Amygdala (tissue), 56 donors: ENCODE data around the gene PNCK.
A peak's percentile ranks its signal among the peaks of the same experiment; 100 is the strongest.

Experiments
- DNase-seq, 56 donors: peaks; one replicate each; lab custom pipeline; 2025; lab: John Stamatoyannopoulos, UW

Gene PNCK

DNA sequence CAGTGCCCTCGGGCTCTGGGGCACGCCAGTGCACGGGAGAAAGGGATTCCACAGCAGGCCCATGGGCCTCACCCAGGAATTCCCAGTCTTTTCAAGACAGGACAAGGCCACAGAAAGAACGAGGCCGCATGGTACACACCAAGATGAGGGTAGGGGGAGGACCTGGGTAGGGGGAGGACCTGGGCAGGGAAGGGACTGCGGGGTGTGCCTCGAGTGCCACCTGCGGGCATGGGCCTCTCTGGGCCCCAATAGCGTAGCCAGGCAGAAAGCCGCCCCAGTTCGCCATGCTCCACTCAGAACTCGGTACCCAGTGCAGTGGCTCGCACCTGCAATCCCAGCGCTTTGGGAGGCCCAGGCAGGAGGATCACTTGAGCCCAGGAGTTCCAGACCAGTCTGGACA lies 40.6 kb downstream of the PNCK start:
- no peak for DNase-seq

- DNase-seq, result no peak
Observed at GRCh38 chrX:153632595-153632946, 41.0 kb downstream of the PNCK start.

- no peak for DNase-seq
Observed at GRCh38 chrX:153631907-153632594, 41.6 kb downstream of the PNCK start.

- DNase-seq, result no peak
Observed at GRCh38 chrX:153631346-153631745, 42.3 kb downstream of the PNCK start.

DNA sequence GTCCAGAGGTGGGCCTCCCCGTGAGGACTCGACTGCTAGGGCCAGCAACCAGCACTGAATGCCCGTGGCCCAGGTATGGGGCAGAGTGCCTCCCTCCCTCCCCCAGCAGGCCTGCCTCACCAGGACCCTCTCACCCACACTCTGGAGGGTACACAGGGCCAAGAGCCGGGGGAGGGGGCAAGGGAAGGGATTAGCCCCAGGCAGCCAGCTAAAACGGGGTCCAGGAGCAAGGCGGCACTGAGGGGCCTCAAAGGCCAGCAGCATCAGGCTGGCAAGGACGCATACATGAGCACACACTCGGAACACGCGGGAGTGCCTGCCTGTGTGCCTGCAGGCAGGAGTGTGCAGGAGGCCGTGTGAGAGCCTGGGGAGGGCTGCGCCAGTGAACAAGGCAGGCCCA lies 44.9 kb downstream of the PNCK start:
- DNase-seq, result no peak

DNA sequence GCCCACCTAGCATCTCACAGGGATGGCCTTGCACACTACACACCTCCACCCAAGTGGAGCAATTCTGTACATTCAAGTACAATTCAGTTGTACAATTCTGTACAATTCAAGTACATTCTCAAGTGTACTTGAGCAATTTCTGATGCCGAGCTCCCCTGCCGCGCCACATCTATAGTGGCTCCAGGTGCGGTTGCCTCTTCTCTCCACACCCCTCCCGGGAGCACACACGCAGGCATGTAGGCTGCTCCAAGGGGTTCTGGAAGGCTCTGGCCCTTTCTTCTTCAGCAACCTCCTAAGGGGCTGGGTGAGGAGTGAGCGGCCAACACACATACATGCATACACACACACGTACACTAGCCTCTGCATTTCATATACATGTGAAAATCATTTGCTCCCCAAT lies 45.5 kb downstream of the PNCK start:
- no peak for DNase-seq

- DNase-seq, result peak in 7 of 56 donors; percentile 8 to 32 (median 16)
Observed at GRCh38 chrX:153627675-153628111, 45.9 kb downstream of the PNCK start.

GRCh38 chrX:153626863-153627674 lies 46.5 kb downstream of the PNCK start:
- DNase-seq, result no peak

DNA sequence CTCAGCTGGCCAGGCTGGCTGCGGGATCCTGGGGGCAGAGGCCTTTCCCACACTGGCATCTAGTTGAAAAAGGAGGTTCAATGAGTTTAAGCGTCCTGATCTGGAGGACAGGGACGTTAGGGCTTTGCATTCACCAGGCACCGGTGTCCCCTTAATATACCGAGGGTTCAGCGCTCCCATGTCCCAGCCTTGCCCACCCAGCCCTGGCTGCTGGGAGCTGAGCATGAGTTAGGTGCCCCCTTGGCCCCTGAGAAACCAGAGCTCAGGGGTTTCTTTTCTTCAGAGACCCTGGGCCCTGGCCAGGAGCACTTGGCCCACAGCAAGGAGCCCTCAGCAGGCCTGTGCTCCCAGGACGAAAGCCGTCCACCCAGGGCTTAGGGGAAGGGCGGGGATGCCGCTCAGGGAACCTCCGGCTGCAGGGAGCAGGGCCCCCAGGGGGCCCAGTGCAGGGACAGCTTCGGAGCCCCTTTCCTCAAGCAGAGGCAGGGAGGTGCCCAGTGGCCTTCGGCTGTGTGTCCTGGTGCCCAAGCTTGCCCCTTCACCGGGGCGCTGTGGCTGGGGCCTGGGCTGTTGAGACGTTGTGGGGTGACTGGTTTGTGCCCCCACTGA lies 47.5 kb downstream of the PNCK start:
- DNase-seq, result no peak

DNA sequence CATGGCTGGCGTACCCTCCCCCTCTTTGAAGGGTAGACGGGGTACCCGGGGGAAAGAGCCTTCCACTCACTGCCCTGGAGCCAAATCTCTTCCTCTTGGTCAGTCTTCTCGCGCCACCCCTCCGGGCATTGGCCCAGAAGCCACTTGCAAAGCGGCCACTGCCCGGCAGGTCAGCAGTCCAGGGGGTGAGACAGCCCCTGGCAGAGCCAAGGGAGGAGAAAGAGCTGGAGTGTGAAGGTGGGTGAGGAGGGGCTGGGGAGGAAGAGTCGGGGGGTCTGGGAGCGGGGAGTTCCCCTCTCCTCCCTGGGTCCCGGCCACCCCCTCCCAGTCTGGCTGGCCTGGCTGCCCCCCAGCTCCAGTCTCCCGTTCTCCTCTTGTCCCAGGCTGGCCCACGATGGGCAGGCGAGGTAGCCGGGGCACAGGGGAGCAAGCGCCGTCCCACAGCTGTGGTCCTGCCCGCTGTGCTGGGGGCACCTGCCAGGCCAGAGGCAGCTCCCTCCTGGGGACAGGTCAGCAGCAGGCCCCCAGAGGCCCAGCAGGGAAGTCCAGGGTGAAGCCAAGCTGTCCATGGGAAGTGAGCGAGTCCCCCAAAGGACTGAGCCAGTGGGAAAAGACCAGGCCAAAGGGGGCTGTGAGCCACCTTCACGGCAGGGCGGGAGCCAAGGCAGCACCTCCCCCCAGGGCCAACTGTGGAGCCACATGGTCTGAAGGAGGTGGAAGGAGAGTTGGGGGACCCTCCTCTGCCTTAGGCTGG lies 48.2 kb downstream of the PNCK start:
- DNase-seq, result peak in 1 of 56 donors; percentile 11

DNA sequence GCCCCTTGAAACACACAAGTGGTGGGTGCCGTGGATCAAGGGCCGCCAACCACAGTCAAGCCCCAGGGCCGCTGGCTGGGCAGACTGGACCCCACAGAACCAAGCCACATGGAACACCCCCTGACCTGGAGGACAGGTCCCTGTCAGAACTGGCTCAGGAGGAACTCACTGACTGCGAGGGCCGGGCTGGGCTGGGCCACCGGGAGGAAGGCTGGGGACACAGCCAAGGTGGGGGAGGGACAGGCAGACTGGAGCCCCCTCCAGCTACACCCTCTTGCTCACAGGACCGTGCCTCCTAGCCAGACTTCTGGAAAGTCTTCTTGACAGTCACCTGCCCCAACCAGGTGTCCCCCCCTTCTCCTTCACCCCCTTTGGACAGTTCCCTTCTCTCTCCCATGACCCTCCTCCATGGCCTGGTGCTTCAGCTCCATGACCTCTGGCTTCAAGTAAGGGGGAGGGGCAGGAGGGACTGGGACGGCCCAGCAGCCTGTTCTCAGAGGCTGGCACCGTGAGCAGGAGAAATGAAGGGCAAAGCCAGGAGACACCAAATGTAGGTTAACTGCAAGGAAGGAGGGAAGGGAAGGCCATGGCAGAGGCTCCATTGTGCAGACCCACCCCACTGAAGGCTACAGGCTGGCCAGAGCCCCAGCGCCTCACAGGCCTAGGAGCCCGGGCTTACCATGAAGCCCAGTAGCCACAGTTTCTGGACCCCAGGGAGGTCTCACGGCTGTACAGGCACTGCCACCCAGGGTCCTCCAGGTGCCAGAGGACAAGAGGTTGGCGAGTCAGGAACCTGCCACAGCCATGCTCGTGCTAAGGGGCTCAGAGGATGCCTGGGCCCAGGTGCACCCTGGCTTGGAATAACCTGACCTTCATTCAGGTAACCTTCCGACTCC lies 49.2 kb downstream of the PNCK start:
- no peak for DNase-seq

DNA sequence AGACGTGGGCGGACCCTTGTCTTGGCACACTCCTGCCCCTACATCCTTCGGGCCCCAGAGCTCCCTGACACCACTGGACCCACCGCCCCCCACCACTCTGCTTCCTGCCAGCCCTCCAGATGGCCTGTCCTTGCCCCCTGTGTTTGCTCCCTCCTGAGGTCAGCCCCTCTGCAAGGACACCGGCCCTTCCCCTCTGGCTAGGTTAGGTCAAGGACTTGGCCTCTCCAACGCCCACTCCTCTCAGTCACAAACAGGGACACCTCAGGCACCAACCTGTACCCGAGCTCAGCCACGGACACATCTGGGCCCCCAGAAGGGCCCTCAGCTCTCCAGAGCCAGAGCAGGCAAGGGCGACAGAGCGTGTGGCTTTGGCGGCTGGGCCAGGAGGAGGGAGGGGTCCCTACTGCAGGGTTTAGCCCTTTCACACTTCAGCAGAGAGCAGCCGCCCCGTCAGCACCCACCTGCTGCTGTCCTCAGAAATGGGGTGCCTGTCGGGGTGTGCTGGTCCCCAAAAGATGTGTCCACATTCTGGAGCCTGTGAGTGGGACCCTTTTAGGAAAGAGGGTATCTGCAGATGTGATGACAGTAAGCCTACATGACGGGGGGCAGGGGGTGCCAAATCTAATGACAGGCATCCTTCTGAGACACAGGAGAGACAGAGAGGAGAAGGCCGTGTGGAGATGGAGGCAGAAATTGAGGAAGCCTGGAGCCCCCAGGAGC lies 50.1 kb downstream of the PNCK start:
- no peak for DNase-seq

DNA sequence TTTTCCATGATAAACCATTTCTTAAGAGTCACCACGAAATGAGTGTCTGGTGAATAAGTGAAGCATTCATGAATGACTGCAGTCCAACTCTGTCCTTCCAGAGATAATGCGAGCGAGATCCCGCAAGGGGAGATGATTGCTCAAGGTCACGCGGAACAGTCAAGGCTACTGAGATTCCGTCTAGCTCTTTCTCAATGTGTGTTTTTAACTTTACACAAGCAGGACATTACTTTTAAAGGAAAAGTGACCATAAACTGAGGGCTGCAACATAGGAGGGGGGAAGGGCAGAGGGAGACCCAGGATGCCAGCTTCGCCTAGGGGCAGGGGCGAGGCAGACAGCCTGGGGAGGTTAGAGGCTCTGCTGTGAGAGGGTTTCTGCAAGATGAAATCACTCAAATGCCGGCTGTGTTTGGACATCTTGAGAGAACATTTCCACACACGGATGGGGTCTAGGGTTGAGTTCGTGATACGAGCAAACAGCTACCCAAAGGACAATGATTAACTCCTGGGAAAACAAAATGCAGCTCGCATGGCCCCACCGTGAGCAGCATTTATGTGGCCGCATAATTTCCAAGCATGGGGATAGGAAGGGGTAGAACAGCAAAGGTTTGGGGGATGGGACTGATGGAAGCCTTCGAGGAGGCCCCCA lies 50.8 kb downstream of the PNCK start:
- DNase-seq, result no peak

- DNase-seq, result no peak
Observed at GRCh38 chrX:153621949-153622598, 51.5 kb downstream of the PNCK start.

GRCh38 chrX:153620576-153620975 lies 53.0 kb downstream of the PNCK start:
- DNase-seq, result no peak
